GM19463 (cell line): ENCODE data around the gene F13A1.
A peak's percentile ranks its signal among the peaks of the same experiment; 100 is the strongest.

Experiments used
- ATAC-seq: cut with Tn5 transposase; IDR thresholded peaks from one replicate; pipeline ENCODE4 v1.9.1; 2021; ENCODE audit warnings: mild to moderate bottlenecking, moderate library complexity; ENCODE audit not compliant: unreplicated experiment

F13A1 gene

DNA sequence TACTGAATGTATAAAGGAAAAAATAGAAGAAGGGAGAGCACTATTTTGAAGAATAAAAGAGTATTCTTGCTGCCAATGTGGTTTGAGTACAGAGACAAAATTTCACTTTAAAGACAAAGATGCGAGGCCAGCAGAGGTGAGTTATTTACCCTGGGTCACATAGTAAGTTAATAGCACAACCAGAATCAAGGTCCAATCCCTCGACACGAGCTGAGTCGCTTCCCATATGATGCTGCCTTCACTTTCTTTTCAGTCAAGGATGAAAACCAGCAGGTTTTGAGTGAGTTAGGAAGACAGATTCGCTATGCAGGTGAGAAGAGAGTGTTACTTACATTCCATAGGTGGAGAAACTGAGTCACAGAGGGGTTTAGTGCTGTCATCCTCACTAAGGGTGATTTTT lies 75.8 kb downstream of the F13A1 start:
- ATAC-seq = no peak

GRCh38 chr6:6243846-6244245 lies 76.6 kb downstream of the F13A1 start:
- no peak for ATAC-seq

GRCh38 chr6:6239598-6240581 lies 80.6 kb downstream of the F13A1 start:
- no peak for ATAC-seq

GRCh38 chr6:6236730-6237469 lies 83.6 kb downstream of the F13A1 start:
- no peak for ATAC-seq

DNA sequence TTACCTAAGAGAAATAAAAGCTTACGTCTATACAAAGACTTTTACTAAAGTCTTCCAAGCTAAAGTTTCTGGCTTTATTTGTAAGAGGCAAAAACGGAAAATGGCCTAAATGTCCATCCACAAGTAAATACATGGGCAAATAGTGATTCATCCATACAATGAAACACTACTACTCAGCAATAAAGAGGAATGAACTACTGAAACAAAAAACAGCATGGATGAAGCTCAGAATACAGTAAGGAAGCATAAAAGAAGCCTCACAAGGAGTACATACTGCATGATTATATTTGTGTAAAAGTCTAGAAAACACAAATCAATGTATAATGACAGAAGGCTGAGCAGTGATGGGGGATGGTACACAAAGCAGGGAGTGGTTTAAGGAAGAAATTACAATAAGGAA lies 84.7 kb downstream of the F13A1 start:
- no peak for ATAC-seq

DNA sequence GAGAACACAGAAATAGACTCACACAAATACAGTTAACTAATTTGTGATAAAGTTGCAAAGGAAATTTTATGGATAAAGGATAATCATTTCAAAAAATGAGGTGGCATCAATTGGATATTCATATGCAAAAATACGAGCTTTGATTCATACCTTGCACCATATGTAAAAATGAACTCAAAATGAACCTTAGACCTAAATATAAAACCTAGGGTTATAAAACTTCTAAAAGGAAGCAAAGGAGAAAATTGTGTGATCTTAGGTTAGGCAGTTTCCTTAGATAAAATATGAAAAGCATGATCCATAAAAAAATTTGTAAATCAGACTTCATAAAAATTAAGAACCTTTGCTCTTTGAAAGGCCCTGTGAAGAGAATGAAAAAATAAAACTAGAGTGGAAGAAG lies 85.5 kb downstream of the F13A1 start:
- no peak for ATAC-seq

- no peak for ATAC-seq
These were observed 90.2 kb downstream of the F13A1 start for GRCh38 chr6:6230286-6230685.

DNA sequence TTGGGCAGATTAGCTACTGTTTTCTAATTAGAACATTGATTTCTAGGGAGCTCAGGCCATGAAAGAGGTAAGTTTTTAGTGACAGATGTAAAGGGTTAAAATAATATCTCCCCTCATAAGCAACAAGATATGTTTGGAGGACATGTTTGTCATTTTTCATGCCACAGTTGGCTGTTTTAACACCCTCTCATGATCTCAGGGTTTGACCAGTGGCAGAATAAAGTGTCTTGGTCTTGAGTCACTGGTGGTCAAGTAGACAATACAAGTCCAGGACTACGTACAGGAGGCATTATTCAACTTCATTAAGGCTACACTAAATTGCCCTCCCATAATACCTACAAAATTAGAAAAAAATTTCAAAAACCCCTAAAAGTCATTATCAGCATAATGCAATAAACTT lies 92.6 kb downstream of the F13A1 start:
- no peak for ATAC-seq

- no peak for ATAC-seq
These were observed 94.5 kb downstream of the F13A1 start for GRCh38 chr6:6225885-6226529.

- peak; percentile 68 for ATAC-seq
These were observed 95.5 kb downstream of the F13A1 start for GRCh38 chr6:6224933-6225486.

GRCh38 chr6:6221787-6222535 lies 98.5 kb downstream of the F13A1 start:
- ATAC-seq = no peak

DNA sequence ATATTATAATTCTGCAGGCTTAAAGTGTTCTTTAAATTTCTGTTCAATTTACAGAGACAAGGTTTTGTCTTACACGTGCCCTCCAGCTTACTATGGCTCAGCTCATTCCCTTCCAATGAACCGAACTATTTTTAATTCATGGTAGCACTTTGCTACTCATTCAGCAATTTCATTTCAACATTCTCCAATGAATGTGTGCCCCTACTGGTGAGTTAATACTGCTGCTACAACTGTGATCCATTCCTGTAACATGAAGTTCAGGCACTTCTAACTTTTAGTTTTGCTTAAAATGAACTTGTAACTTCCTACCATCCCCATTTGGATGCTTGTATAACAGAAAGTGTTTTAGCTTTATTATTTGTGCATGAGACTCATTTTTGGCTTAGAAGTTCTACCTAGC lies 99.7 kb downstream of the F13A1 start:
- ATAC-seq = no peak

GRCh38 chr6:6219716-6220115 lies 100.7 kb downstream of the F13A1 start:
- no peak for ATAC-seq

DNA sequence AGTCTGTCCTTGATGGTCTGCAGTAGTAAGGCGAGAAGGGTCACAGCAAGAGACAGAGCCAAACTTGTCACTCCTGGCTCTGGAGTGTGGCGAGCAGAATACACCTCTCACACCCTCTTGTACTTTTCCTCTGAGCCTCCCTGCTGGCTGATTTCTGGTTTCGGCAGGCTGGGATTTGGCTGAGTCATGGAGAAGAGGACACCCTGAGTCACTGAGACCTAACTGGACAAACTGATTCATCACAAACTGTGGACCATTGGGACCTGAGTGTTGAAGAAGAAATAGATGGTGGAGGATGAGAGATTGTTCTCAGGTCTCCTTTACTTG lies 101.7 kb downstream of the F13A1 start:
- ATAC-seq = no peak

- no peak for ATAC-seq
These were observed 102.4 kb downstream of the F13A1 start for GRCh38 chr6:6217855-6218758.

DNA sequence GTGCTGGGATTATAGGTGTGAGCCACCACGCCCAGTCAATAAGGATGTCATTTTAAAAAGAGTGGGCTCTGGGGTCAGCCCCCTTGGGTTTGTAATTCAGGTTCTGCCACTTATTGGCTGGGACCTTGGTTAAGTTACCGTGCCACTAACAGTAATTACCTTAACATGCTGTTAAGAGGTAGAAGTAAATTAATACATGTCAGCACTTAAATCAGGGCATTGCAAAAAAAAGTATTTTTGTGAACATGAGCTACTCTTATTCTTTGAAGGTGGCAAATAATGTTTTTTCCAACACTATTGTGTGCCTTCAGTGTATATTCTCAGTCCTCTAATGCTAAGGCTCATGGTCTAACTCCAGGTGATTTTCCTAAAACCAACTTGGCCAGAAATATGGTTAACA lies 109.5 kb downstream of the F13A1 start:
- no peak for ATAC-seq

GRCh38 chr6:6202886-6203285 lies 117.6 kb downstream of the F13A1 start:
- no peak for ATAC-seq

DNA sequence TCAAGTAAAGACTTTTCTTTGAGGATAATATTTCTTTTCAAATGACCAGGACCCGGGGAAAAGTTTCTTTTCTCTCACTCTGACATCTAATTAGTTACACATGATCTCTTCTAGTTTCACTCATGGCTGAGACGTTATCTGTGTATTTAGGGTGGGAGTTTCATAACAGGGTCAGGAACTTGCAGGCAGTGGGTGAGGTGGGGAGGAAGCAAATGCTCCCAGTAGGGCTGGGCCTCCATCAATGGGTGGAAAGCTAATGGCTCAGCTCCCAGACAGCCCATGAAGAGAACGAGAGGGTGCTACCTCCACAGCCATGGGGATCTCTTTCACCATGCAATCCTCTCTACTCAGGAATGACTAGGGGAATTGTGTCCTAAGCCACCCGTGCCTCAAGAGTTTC lies 119.3 kb downstream of the F13A1 start:
- no peak for ATAC-seq

- ATAC-seq = no peak
These were observed 120.8 kb downstream of the F13A1 start for GRCh38 chr6:6199678-6200077.

- ATAC-seq = no peak
These were observed 123.7 kb downstream of the F13A1 start for GRCh38 chr6:6196762-6197161.
